Activated T-cell treated with anti-CD3 and anti-CD28 coated beads for 4 hours (primary cell): ENCODE results near the gene RBL1.
"Not testable (repeated sequence)": the region's sequence is repeated elsewhere in the genome, so short reads cannot be mapped to it uniquely, and the experiment has no call there.

Source experiments
- DNase-seq: peaks from one replicate; pipeline ENCODE4 v3.0.0-alpha.2; 2020

RBL1 gene

GRCh38 chr20:36994221-36994620 lies 101.6 kb downstream of the RBL1 start:
- not testable (repeated sequence) for DNase-seq

GRCh38 chr20:36992802-36993334 lies 102.9 kb downstream of the RBL1 start:
- DNase-seq = no peak

- DNase-seq = no peak
These were observed 104.1 kb downstream of the RBL1 start for GRCh38 chr20:36991703-36992102.

GRCh38 chr20:36989797-36990196 lies 106.0 kb downstream of the RBL1 start:
- DNase-seq = no peak

DNA sequence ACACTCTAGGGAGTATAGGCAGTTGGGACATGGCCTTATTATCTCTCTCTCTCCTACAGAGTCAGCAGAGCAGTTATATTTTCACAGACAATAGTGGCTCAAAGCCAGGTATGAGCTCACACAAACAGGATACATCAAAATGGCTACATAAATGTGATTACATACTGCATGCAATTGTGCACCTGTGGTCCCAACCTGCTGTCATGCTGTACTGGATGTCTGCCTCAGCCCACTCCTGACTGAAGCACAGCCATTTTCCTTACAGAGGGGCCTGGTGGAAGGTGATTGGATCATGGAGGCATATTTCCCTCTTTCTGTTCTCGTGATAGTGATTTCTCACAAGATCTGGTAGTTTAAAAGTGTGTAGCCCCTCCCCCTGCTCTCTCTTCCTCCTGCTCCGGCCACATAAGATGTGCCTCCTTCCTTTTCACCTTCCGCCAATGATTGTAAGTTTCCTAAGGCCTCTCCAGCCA lies 107.3 kb downstream of the RBL1 start:
- no peak for DNase-seq

DNA sequence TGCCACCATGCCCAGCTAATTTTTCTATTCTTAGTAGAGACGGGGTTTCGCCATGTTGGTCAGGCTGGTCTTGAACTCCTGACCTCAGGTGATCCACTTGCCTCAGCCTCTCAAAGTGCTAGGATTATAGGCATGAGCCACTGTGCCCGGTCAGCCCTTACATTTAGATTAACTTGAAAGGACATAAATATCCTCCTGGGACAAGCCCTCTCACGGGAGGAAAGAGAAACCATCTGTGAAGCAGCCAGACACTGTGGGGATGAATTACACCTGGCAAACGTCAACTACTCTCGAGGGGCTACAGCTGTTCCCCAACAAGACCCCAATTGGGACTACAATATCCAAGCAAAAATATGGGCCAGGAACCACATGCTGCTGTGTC lies 111.5 kb downstream of the RBL1 start:
- DNase-seq = no peak

DNA sequence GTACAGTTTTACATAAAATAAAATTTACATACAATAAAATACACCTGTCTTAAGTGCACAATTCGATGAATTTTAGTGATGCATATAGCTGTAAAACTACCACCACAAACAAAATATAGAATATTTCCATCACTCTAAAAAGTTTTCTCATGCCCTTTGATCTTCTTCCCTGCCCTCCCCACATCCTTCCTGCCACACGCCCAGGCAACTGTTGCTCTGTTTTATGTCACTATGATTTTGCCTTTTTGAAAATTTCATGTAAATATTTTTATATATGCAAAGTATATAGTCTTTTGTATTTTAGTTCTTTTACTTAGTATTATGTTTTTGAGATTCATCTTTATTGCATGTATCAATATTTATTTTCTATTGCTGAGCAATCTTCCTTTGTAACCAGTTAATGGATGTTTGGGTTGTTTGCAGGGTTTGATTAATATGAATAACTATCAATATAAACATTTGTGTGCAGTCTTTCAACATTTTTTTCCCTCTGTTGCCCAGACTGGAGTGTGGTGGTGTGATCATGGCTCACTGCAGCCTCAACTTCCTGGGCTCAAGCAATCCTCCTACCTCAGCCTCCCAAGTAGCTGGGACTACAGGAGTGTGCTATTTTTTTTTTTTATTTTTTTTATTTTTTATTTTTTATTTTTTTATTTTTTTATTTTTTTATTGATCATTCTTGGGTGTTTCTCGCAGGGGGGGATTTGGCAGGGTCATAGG lies 120.5 kb downstream of the RBL1 start:
- DNase-seq = peak; percentile 41

- no peak for DNase-seq
These were observed 121.1 kb downstream of the RBL1 start for GRCh38 chr20:36974660-36975059.

DNA sequence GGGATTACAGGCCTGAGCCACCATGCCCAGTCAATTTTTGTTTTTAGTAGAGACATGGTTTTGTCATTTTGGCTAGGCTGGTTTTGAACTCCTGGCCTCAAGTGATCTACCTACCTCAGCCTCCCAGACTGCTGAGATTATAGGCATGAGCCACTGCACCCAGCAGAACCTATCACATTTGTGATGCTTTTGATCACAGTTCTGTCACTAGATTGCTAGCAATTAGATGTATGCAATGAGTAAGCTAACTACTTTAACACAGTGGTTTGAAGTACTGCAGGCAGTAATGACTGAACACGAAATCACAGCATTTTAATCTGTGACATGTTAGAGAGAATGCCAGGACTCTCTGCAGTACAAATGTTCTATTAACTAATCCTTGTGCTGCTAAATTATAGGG lies 124.7 kb downstream of the RBL1 start:
- no peak for DNase-seq

DNA sequence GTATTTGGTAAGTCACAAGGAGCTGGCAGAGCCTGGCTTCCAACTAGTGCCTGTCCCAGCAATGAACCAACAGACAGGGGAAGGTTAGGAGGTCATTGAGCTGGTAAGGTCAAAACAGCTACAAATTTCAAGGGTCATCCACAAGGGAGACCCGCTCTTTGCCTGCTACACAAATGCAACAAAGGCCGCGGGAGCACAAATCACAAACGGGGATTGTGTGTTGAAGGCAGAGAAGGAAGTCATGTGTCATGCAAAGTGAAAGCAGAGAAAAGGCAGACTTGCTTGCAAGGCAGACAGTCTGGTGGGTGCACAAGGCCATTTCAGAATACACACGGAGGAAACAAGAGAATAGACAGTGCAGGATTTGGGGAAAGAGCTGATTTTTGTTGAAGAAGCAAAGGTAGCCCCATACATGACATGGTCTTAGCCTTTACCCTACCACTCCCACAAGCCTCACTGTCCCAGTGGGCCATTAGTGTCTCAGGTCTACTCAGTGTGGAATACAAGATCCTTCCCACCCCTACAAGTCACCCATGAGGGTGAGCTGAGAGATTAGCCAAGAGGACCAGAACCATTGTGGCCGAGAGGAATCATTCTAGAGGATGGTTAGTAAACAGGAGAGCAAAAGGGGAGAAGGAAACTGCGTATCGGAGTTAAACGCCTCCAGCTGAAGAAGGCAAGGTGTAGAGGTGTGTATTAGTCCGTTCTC lies 126.2 kb downstream of the RBL1 start:
- DNase-seq = peak; percentile 25

DNA sequence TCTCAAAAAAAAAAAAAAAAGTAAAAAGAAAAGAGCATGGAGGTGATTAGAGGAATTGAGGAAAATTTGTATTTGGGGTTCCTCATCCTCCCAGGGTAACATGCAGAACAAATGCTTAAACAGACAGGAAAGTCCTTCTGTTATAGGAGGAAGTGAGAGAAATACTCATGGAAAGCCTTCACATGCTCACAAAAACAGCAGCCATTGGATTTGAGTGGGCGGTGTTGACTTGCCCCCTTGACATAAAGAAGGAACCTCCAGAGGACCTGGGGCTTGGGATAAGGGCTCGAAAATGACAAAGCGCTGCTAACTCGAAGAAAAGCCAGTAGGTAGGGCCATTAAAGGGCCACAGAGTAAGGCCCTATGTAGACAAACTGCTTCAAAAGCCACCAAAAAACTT lies 126.7 kb downstream of the RBL1 start:
- DNase-seq = no peak

- no peak for DNase-seq
These were observed 128.2 kb downstream of the RBL1 start for GRCh38 chr20:36967636-36968035.

DNA sequence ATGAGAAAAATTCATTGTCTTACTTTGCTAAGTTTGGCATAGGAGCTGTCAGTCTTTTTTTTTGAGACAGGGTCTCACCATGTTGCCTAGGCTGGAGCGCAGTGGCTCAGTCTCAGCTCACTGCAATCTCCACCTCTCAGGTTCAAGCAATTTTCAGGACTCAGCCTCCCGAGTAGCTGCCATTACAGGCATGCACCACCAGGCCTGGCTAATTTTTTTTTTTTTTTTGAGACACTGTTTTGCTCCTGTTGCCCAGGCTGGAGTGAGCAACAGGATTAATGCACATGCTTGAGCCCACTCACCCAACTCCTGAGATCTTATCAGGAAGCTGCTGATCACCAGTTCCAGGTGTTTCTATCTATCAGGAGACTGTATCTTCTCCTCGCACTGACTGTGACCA lies 128.8 kb downstream of the RBL1 start:
- DNase-seq = not testable (repeated sequence)

DNA sequence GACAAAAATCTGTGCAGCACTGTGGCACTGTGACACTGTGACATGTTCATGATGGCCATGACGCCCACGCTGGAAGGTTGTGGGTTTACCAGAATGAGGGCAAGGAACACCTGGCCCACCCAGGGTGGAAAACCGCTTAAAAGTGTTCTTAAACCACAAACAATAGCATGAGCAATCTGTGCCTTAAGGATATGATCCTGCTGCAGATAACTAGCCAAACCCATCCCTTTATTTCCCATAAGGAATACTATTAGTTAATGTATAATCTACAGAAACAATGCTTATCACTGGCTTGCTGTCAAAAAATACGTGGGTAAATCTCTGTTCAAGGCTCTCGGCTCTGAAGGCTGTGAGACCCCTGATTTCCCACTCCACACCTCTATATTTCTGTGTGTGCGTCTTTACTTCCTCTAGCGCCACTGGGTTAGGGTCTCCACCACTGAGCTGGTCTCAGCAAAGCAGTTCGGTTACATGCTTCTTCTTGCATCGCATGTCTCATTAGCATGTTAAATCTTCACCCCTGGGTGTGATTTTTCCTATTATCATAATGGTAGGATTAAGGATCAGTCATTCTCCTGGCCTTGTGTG lies 133.3 kb downstream of the RBL1 start:
- not testable (repeated sequence) for DNase-seq

DNA sequence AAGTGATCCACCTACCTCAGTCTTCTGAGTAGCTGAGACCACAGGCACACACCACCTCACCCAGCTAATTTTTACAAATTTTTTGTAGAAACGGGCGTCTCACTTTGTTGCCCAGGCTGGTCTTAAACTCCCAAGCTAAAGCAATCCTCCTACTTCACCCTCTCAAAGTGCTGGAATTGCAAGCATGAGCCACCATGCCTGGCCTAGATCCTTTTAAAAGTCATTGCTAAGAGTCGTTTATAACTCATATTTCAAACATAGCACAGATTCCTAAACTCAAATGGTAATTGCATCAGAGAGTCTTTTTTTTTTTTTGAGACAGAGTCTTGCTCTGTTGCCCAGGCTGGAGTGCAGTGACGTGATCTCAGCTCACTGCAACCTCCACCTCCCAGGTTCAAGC lies 136.6 kb downstream of the RBL1 start:
- DNase-seq = no peak

DNA sequence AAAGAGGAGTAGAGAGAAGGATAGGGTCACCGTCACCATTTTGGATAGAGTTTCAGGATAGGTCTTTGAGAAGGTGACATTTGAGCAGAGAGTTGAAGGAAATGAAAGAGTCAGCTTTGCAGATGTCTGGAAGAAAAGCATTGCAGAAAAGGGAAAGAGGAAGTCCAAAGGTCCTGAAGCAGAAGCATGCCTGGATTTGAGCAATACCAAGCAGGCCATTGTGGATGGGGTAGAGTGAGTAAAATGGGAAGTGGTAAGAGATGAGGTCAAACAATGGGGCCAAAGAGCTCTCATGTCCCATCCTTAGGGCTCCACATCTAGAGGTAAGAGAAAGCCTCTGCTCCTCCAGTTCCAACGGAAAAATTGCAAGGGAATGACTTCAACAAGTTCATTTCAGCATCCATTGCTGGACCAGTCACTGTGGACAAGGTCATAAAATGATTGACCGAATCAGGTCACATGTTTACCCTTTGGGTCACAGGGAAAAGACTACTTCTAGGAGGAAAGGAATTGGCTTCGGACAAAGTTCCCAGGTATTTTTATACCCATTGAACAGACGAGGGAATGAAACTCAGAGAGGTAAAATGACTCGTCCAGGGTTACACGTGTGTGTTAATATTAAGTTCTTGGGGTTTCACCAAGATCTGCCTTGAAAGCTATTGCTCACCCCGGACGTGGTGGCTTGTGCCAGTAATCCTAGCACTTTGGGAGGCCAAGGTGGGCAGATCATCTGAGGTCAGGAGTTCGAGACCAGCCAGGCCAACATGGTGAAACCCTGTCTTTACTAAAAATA lies 137.7 kb downstream of the RBL1 start:
- no peak for DNase-seq

DNA sequence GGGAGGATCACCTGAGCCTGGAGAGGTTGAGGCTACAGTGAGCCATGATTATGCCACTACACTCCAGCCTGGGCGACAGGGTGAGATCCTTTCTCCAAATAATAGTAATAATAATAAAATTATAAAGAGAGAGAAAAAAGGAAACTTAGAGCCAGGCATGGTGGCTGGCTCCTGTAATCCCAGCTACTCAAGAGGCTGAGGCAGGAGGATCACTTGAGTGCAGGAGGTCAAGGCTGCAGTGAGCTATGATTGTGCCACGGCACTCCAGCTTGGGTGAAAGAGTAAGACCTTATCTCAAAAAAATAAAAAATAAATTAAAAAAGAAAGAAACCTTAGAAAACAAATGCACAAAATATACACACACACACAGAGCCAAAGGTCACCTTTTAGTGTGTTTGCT lies 139.1 kb downstream of the RBL1 start:
- no peak for DNase-seq

DNA sequence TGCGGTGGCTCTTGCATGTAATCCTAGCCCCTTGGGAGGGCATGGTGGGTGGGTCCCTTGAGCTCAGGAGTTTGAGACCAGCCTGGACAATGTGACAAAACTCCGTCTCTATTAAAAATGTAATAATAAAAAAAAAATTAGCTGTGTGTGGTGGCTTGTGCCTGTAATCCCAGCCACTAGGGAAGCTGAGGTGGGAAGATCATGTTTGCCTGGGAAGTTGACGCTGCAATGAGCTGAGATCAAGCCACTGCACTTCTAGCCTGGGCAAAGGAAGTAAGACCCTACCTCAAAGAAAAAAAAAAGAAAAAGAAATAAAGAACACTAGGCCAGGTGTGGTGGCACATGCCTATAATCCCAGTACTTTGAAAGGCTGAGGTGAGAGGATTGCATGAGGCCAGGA lies 139.8 kb downstream of the RBL1 start:
- no peak for DNase-seq

DNA sequence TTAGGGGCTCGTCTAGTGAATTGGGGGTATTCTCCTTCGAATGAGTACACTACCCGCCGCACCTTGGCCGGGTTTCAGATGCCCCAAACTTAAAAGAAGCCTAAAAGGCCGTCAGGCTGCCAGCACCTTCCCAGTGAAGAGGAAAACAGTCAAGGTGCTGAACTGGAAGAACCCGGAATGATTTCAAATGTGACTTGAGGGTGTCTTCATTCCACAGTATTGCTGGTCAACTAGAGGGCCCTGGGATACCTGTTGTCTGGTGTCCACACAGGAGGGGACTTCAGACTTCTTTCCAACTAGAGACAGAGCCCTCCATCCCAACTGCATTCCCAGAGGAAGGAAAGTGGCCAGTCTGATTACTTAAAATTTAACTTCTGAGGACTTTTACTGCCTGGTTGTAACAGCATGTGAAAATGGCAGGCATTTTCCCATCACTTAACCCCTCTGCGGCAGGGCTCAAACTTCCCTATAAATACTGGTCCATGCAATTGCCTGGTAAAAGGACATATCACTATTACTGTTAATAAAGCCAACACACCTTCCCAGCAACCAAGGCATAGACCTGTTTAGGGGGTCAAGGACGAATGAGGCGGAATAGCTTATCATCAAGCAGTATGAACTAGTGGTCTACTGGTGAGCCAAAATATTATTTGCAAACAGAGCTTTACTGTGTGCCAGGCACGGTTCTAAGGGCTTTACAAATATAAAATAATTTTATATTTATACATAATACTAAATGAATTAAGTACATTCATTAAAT lies 143.6 kb downstream of the RBL1 start:
- DNase-seq = no peak

DNA sequence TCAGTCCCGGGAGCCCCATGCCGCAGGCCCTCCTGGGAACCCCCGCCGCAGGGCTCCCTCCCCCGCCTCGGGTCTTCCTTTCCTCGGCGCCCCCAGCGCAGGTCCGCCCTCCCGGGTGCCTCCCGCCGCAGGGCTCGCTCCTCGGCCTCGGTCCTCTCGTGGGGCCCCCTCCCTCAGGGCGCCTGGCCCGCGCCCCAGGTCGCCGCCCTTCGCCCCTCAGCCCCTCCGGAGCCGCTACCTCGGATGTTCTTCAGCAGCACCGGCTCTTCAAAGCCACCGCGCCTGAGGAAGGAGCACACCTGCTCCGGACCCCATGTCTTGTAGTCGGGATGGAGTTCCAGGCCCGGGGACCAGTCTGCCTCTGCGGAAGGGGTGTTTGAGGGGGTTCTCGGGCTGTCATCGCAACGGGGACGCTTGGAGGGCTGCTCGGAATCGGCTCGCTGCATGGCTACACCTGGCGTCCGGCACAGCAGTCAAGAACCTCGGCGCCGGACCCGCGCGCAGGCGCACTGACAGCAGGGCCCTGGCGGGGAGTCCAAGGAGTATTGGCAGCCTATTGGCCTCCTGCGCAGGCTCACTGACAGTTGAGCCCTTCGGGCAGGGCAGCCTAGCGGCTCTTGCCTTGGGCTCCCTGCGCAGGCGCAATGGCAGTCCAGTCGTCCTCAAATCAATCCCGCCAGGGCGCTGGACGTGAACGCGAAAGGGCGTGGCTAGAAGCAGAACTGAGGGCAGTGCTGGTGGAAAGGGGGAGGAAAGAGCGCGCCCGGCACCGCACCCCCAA lies 144.4 kb downstream of the RBL1 start, which contains the start of gene SAMHD1:
Gene SAMHD1, minus strand, starts transcription at position 511 of the 781 bp plus-strand sequence. Its CDS starts 65 bp downstream, at position 446.
- DNase-seq = peak; percentile 72
